Parathyroid adenoma (tissue), 2 donors: Measurements from ENCODE around the gene DIAPH3.
"Not testable (repeated sequence)": the region's sequence is repeated elsewhere in the genome, so short reads cannot be mapped to it uniquely, and the experiment has no call there.

Experiments
- H2AFZ ChIP-seq: fragments of 300-600 bp; sonication (generic); one replicate; pipeline ENCODE4 v1.7.0; 2017; ENCODE audit warnings: antibody characterized with exemption, mild to moderate bottlenecking
- H3K27ac ChIP-seq: fragments of 300-600 bp; sonication (generic); one replicate; pipeline ENCODE4 v1.7.0; 2017
- H3K27me3 ChIP-seq: fragments of 300-600 bp; sonication (generic); one replicate; pipeline ENCODE4 v1.7.0; 2017; ENCODE audit warnings: low read length; ENCODE audit not compliant: control insufficient read depth, insufficient read depth
- H3K36me3 ChIP-seq: fragments of 300-600 bp; sonication (generic); one replicate; pipeline ENCODE4 v1.7.0; 2017; ENCODE audit warnings: low read length; ENCODE audit not compliant: control insufficient read depth, insufficient read depth
- H3K4me1 ChIP-seq: fragments of 300-600 bp; sonication (generic); one replicate; pipeline ENCODE4 v1.7.0; 2017; ENCODE audit warnings: control low read depth
- H3K4me2 ChIP-seq: fragments of 300-600 bp; sonication (generic); one replicate; pipeline ENCODE4 v1.7.0; 2017; ENCODE audit warnings: low read length
- H3K4me3 ChIP-seq: fragments of 300-600 bp; sonication (generic); one replicate; pipeline ENCODE4 v1.7.0; 2017; ENCODE audit warnings: low read depth, low read length
- H3K79me2 ChIP-seq: fragments of 300-600 bp; sonication (generic); one replicate; pipeline ENCODE4 v1.7.0; 2017; ENCODE audit warnings: control low read depth
- H3K9ac ChIP-seq: fragments of 300-600 bp; sonication (generic); one replicate; pipeline ENCODE4 v1.7.0; 2017; ENCODE audit warnings: mild to moderate bottlenecking
- H3K9me3 ChIP-seq: fragments of 300-600 bp; sonication (generic); one replicate; pipeline ENCODE4 v1.7.0; 2017; ENCODE audit warnings: low read length; ENCODE audit not compliant: control insufficient read depth
- CTCF ChIP-seq: fragments of 300-600 bp; sonication (generic); IDR thresholded peaks from one replicate; pipeline ENCODE4 v1.7.0; 2017; ENCODE audit warnings: antibody characterized with exemption, mild to moderate bottlenecking
- donor health status: primary hyperparathyroidism.

Gene DIAPH3

GRCh38 chr13:60043262-60043661 is 120.5 kb downstream of the DIAPH3 start:
- Histone ChIP-seq H3K4me2 (no peak overlapping the region), H3K27ac (no peak overlapping the region), H3K27me3 (no peaks in the 10 kb centered on the region), H3K79me2 (no peaks in the 10 kb centered on the region), H3K9ac (no peak overlapping the region), H3K36me3 (no peaks in the 10 kb centered on the region), H2AFZ (no peak overlapping the region), H3K9me3 (no peaks in the 10 kb centered on the region), H3K4me3 (no peak overlapping the region), H3K4me1 (no peaks in the 10 kb centered on the region)
- no peak for TF ChIP-seq CTCF

- not testable (repeated sequence) for H3K4me1 ChIP-seq, H3K36me3 ChIP-seq, H2AFZ ChIP-seq, H3K4me3 ChIP-seq, H3K9ac ChIP-seq, H3K79me2 ChIP-seq, H3K4me2 ChIP-seq, H3K27ac ChIP-seq, H3K9me3 ChIP-seq, H3K27me3 ChIP-seq
Measured at GRCh38 chr13:60040668-60041067, 123.1 kb downstream of the DIAPH3 start.

- Histone ChIP-seq H2AFZ (no peak overlapping the region), H3K4me3 (no peak overlapping the region), H3K4me2 (no peak overlapping the region), H3K9ac (no peak overlapping the region), H3K27ac (no peak overlapping the region), H3K79me2 (no peaks in the 10 kb centered on the region), H3K36me3 (no peaks in the 10 kb centered on the region), H3K9me3 (no peaks in the 10 kb centered on the region), H3K27me3 (no peaks in the 10 kb centered on the region), H3K4me1 (no peaks in the 10 kb centered on the region)
- TF ChIP-seq CTCF = no peak
Measured at GRCh38 chr13:60035874-60036273, 127.9 kb downstream of the DIAPH3 start.

- TF ChIP-seq CTCF = no peak
Measured at GRCh38 chr13:60032851-60033250, 130.9 kb downstream of the DIAPH3 start.

GRCh38 chr13:60028021-60028420 is 135.7 kb downstream of the DIAPH3 start:
- H3K4me1 ChIP-seq = no peaks in the 10 kb centered on the region
- H3K79me2 ChIP-seq = no peaks in the 10 kb centered on the region
- no peaks in the 10 kb centered on the region for H3K36me3 ChIP-seq
- no peak overlapping the region for H3K27ac ChIP-seq
- H3K4me3 ChIP-seq = no peak overlapping the region
- H3K27me3 ChIP-seq = no peaks in the 10 kb centered on the region
- no peak overlapping the region for H3K4me2 ChIP-seq
- no peak overlapping the region for H3K9ac ChIP-seq
- no peak for TF ChIP-seq CTCF
- H3K9me3 ChIP-seq = no peaks in the 10 kb centered on the region
- no peak overlapping the region for H2AFZ ChIP-seq

More at GRCh38 chr13:60032851-60033250, 130.9 kb downstream of the DIAPH3 start:
- Histone ChIP-seq H3K9ac (no peak overlapping the region), H3K36me3 (no peaks in the 10 kb centered on the region), H3K79me2 (no peaks in the 10 kb centered on the region), H3K4me1 (no peaks in the 10 kb centered on the region), H3K27me3 (no peaks in the 10 kb centered on the region), H3K9me3 (no peaks in the 10 kb centered on the region), H3K27ac (no peak overlapping the region), H2AFZ (no peak overlapping the region), H3K4me2 (no peak overlapping the region), H3K4me3 (no peak overlapping the region)
